PFSK-1 (cell line): ENCODE results near the gene HLA-A.

Experiments used
- FOXP2 ChIP-seq: optimal IDR thresholded peaks from 2 replicates; pipeline ENCODE3; 2011; ENCODE audit warnings: borderline replicate concordance, control low read depth, inconsistent platforms; ENCODE audit not compliant: insufficient read depth; ENCODE audit errors: extremely low read length, extremely low read depth
- POLR2AphosphoS5 ChIP-seq: IDR thresholded peaks from 2 replicates; pipeline ENCODE4 v1.6.1; 2012; ENCODE audit warnings: low read depth, mild to moderate bottlenecking, control low read depth, low read length, moderate library complexity
- SIN3A ChIP-seq: IDR thresholded peaks from 2 replicates; pipeline ENCODE4 v1.6.1; 2012; ENCODE audit warnings: mild to moderate bottlenecking, low read length, moderate library complexity, borderline replicate concordance; ENCODE audit not compliant: insufficient read depth
- TAF1 ChIP-seq: IDR thresholded peaks from 2 replicates; pipeline ENCODE4 v1.6.1; 2012; ENCODE audit warnings: low read length, control low read depth, borderline replicate concordance; ENCODE audit not compliant: insufficient read depth
- TF ChIP-seq, protein P1 (sequence below), 2 experiments: IDR thresholded peaks; 2 replicates each; pipeline versions ENCODE4 v1.6.1 to v1.8.0; 2011 to 2012; ENCODE audit warnings: low read depth in 2 of 2, low read length in 2 of 2, control low read depth in 1 of 2, inconsistent platforms in 1 of 2, mild to moderate bottlenecking in 1 of 2, moderate library complexity in 1 of 2; ENCODE audit not compliant: insufficient read depth in 1 of 2

Gene HLA-A

DNA sequence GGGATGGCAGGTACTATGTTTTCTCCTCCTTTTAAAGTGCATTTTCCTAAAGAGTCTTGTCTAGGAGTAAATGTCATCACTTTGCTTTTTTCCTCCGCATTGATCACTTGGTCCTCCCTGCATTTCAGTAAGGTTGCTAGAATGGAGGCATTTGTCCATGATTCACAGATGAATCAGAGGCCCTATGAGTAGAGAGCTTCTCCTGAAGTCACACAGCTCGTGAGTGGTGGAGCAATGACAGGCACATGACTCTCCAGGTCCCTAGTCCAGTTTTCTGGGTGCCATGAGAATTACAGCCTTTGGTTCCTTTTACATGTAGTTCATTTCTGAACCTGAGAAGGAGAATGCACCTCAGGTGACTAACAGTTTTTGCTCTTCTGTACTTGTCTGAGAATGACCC lies 50.5 kb downstream of the HLA-A start:
- TF ChIP-seq, protein P1, sequence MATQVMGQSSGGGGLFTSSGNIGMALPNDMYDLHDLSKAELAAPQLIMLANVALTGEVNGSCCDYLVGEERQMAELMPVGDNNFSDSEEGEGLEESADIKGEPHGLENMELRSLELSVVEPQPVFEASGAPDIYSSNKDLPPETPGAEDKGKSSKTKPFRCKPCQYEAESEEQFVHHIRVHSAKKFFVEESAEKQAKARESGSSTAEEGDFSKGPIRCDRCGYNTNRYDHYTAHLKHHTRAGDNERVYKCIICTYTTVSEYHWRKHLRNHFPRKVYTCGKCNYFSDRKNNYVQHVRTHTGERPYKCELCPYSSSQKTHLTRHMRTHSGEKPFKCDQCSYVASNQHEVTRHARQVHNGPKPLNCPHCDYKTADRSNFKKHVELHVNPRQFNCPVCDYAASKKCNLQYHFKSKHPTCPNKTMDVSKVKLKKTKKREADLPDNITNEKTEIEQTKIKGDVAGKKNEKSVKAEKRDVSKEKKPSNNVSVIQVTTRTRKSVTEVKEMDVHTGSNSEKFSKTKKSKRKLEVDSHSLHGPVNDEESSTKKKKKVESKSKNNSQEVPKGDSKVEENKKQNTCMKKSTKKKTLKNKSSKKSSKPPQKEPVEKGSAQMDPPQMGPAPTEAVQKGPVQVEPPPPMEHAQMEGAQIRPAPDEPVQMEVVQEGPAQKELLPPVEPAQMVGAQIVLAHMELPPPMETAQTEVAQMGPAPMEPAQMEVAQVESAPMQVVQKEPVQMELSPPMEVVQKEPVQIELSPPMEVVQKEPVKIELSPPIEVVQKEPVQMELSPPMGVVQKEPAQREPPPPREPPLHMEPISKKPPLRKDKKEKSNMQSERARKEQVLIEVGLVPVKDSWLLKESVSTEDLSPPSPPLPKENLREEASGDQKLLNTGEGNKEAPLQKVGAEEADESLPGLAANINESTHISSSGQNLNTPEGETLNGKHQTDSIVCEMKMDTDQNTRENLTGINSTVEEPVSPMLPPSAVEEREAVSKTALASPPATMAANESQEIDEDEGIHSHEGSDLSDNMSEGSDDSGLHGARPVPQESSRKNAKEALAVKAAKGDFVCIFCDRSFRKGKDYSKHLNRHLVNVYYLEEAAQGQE (IDR thresholded peaks at IDR 0.05; ENCODE audit: insufficient read depth in 1 of 2, low read depth in 2 of 2, low read length in 2 of 2) = no peak
- TF ChIP-seq POLR2AphosphoS5 = no peak

DNA sequence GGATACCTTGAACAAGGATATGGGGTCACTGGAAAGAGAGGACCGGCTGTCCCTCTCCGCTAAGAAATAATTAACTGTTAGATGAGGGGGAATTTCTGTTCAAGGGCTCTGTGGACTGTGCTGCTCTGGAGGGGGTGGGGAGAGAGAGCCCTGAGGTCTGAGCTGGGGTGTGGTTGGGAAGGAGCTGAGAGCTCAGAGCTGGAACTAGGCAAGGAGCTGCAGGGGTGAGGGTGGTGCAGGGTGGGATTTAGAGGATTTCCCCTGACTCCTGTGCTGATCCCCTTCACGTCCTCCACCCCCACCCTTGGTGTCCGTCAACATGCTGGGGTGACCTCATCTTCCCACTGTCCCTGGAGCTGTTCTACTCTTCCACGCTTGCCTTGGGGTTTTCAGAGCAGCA lies 52.5 kb downstream of the HLA-A start:
- TF ChIP-seq SIN3A (no peak), TAF1 (no peak), FOXP2 (no peak)
- TF ChIP-seq, protein P1 (IDR thresholded peaks at IDR 0.05; ENCODE audit: insufficient read depth in 1 of 2, low read depth in 2 of 2, low read length in 2 of 2) = no peak

DNA sequence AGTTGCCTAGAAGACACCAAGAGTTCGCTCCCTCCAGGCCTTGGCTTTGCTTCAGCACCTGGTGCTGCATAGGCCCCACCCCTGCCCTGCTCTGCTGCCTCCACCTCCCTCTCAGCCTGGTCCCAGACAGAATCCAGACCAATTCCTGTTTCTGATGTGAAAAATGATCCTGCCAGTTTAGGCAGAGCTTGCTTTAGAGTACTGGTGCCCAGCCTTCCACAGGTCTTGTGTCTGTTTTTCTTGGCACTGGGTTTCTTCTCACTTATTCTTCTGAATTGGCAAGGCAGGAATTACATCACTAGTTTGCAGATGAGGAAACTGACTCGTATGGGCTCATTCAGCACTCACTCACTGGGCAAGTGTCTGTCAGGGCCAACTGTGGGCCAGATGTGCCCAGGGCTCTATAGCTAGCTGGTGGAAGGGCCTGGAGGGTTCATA lies 53.0 kb downstream of the HLA-A start:
- TF ChIP-seq TAF1 = no peak
- TF ChIP-seq POLR2AphosphoS5 = no peak
- TF ChIP-seq, protein P1 (IDR thresholded peaks at IDR 0.05; ENCODE audit: insufficient read depth in 1 of 2, low read depth in 2 of 2, low read length in 2 of 2) = no peak
- no peak for TF ChIP-seq FOXP2
- no peak for TF ChIP-seq SIN3A
